ENCODE measurements around the gene SLCO4C1. TPM values are rescaled to one million over a fixed set of nuclear protein-coding genes. Genes with fewer than 3 reads are reported as not detected.

SLCO4C1 gene
- total RNA-seq, 4 donors from 2014 or later, result 0.45 to 1.3 (median 0.72) TPM

DNA sequence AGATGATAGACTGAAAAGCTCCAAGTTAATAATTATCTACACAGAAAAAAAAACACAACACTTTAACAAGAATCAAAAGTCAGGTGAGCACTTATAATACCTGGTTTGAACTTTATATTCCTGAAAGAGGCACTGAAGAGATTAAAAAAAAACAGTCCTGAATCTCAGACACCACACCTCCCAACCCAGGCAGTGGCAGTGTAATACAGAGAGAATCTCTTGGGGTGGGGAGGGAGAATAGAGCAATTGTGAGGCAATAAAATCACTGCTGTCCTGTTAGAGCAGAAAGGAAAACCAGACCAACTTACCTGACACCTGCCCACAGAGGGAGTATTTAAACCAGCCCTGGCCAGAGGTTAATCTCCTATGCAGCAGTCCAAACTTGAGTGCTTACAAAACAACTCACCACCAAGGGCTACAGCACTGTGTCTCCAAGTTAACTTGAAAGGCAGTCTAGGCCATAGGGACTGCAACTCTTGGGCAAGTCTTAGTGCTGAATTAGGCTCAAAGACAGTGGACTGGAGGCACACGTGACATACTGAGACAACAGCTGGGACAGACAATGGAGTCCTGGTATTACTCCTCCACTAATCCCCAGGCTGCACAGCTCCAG, 54.2 kb downstream of the SLCO4C1 start:
- 100% methylated on average over 1 of the region's 1 CpG for WGBS, 2 donors
- intact Hi-C loops (cut with DNase I), result no loop called here
- H3K36me3 ChIP-seq, result no peaks in the 10 kb centered on the region
- H3K4me1 ChIP-seq, result no peaks in the 10 kb centered on the region
- H3K9me3 ChIP-seq, result no peaks in the 10 kb centered on the region
- H3K27me3 ChIP-seq, result no peaks in the 10 kb centered on the region
- TF ChIP-seq, protein P1, sequence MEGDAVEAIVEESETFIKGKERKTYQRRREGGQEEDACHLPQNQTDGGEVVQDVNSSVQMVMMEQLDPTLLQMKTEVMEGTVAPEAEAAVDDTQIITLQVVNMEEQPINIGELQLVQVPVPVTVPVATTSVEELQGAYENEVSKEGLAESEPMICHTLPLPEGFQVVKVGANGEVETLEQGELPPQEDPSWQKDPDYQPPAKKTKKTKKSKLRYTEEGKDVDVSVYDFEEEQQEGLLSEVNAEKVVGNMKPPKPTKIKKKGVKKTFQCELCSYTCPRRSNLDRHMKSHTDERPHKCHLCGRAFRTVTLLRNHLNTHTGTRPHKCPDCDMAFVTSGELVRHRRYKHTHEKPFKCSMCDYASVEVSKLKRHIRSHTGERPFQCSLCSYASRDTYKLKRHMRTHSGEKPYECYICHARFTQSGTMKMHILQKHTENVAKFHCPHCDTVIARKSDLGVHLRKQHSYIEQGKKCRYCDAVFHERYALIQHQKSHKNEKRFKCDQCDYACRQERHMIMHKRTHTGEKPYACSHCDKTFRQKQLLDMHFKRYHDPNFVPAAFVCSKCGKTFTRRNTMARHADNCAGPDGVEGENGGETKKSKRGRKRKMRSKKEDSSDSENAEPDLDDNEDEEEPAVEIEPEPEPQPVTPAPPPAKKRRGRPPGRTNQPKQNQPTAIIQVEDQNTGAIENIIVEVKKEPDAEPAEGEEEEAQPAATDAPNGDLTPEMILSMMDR (IDR thresholded peaks at IDR 0.05), result no peak
- no peak for TF ChIP-seq POLR2A (IDR thresholded peaks at IDR 0.05)
- no peak for DNase-seq
- no peak overlapping the region for H3K4me3 ChIP-seq (replicated peaks in 1 of 3)
- H3K27ac ChIP-seq, result no peak overlapping the region

DNA sequence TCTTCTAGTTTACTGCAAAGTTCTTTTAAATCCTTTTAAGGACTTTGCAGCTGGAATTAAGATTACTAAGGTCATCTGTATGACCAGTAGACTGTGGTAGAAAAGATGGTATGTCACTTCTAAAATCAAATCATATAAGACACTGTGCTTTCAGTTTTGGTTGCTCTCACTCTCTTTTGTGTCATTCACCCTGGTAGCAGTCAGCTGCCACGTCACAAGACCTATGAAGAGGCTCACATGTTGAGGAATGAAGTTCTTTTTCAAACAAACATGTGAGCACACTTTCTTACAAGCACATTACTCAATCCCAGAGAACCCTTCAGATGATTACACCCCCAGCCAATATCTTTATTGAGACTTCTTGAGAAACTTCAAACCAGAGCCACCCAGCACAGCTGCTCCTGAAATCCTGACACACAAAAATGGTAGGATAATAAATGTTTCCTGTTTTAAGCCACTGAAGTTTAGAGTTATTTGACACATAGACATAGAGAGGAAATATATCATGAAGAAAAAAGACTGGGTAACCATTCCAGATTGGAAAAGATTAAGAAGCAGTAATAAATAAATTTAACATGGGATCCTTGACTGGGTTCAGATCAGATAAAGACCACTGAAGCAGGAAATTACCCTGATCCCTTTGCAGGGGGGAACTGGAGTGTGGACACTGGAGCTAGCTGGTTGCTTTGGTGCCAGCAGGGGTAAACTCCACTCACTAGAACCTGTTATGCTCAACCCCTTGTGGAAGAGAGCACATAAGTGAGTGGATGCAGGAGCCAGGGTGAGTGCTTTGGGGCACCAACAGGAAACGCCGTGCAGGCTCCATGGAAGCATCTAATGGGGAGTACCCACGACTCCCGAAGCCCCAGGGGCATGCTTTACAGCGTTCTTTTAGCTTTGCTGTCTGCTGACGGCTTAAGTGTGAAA, 64.1 kb downstream of the SLCO4C1 start:
- DNase-seq, result no peak
- Histone ChIP-seq H3K4me1 (no peaks in the 10 kb centered on the region), H3K9me3 (no peaks in the 10 kb centered on the region), H3K36me3 (no peaks in the 10 kb centered on the region), H3K27ac (no peak overlapping the region), H3K27me3 (no peaks in the 10 kb centered on the region), H3K4me3 (replicated peaks in 1 of 3) (no peak overlapping the region)
- intact Hi-C loops (cut with DNase I), result no loop called here
- TF ChIP-seq POLR2A (IDR thresholded peaks at IDR 0.05), result no peak
- TF ChIP-seq, protein P1 (IDR thresholded peaks at IDR 0.05), result no peak
- WGBS, 2 donors, result 48 to 73% methylated on average over 5 to 7 of the region's 7 CpGs

DNA sequence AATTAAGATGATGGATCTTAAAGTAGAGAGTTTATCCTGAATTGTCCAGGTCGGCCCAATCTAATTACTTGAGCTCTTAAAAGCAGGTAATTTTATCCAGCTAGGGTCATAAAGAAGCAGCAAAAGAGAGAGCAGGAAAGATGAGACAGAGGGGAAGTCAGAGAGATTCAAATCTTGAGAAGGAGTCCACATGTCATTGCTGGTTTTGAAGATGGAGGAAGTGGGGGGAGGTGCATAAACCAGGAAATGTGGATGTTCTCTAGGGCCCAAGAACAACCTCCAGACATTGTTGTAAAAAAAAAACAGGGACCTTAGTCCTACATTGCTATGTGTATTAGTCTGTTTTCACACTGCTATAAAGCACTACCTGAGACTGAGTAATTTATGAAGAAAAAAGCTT, 66.4 kb downstream of the SLCO4C1 start:
- Histone ChIP-seq H3K4me3 (replicated peaks in 1 of 3) (no peak overlapping the region), H3K27me3 (no peaks in the 10 kb centered on the region), H3K36me3 (no peaks in the 10 kb centered on the region), H3K27ac (no peak overlapping the region), H3K4me1 (no peaks in the 10 kb centered on the region), H3K9me3 (no peaks in the 10 kb centered on the region)
- TF ChIP-seq, protein P1 (IDR thresholded peaks at IDR 0.05), result no peak
- no peak for TF ChIP-seq POLR2A (IDR thresholded peaks at IDR 0.05)
- WGBS, 2 donors, result 78 to 83% methylated on average over 1 of the region's 1 CpG
- intact Hi-C loops (cut with DNase I), result no loop called here
- DNase-seq, result no peak

DNA sequence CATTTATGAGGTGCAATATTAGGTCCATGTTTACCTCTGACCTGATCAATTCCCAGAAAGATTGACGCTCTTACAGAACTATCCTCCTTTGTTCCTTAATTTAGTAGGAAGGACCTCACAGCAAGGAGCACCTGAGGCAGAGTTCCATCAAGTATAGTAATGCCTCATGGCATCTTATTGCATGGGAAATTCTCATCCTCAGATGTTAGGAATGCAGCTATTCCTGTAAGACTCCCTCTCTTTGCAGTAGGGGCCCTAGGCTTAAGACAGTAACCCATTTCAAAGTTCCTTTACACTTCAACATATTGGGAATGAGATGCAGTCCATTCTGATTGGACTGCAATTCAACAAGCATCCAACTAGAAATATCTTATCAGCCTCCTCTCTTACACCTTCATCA, 69.8 kb downstream of the SLCO4C1 start:
- Histone ChIP-seq H3K4me1 (no peaks in the 10 kb centered on the region), H3K27me3 (no peaks in the 10 kb centered on the region), H3K4me3 (replicated peaks in 1 of 3) (no peak overlapping the region), H3K9me3 (no peaks in the 10 kb centered on the region), H3K36me3 (no peaks in the 10 kb centered on the region), H3K27ac (no peak overlapping the region)
- 92 to 96% methylated on average over 1 of the region's 1 CpG for WGBS, 2 donors
- TF ChIP-seq POLR2A (IDR thresholded peaks at IDR 0.05), result no peak
- TF ChIP-seq, protein P1 (IDR thresholded peaks at IDR 0.05), result no peak
- no peak for DNase-seq
- intact Hi-C loops (cut with DNase I), result no loop called here
